PC-9 (cell line): ENCODE data around the gene SH3PXD2A.

Source experiments
- CTCF ChIP-seq: fragments of 200-600 bp; sonication (generic); conservative IDR thresholded peaks from 2 replicates; pipeline ENCODE4 v1.6.1; 2017; ENCODE audit warnings: mixed run types, antibody characterized with exemption, mild to moderate bottlenecking, moderate library complexity
- EZH2 ChIP-seq: fragments of 200-600 bp; sonication (generic); IDR thresholded peaks from 2 replicates; pipeline ENCODE4 v1.8.0; 2017; ENCODE audit warnings: antibody characterized with exemption, low read depth

- TF ChIP-seq CTCF (no peak), EZH2 (no peak)
Observed at GRCh38 chr10:103818105-103818504, 37.3 kb downstream of the SH3PXD2A start.
